OCI-LY7 (cell line): ENCODE data around the gene FSIP2.

Experiments used
- EZH2phosphoT487 ChIP-seq: fragments of 200-600 bp; sonication (generic); IDR thresholded peaks from 2 replicates; pipeline ENCODE4 v1.6.1; 2018; ENCODE audit warnings: low read depth, borderline replicate concordance, mild to moderate bottlenecking, mixed run types, antibody characterized with exemption, low read length, moderate library complexity, mixed read lengths
- TF ChIP-seq, protein P1 (sequence below): fragments of 200-600 bp; sonication (generic); conservative IDR thresholded peaks from 2 replicates; pipeline ENCODE4 v1.5.1; 2014; ENCODE audit warnings: mild to moderate bottlenecking, antibody characterized with exemption, low read length, moderate library complexity, mixed read lengths

DNA sequence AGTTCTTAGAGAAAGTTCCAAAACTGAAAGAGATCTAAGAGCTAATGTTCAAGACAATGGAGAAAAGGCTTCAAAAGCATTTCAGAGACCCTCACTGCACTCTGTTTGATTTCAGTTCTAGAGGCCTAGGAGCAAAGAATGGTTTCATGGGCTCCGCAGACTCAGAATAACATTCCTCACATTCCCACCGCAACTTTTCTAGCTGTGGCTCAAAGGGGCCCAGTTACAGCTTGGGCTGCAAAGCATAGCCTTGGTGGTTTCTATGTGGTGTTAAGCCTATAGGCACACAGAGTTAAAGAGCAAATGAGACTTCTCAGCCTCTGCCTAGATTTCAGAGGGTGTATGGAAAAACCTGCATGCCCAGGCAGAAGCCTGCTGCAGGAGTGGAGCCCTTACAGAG lies 73.0 kb downstream of the FSIP2 start:
- TF ChIP-seq, protein P1, sequence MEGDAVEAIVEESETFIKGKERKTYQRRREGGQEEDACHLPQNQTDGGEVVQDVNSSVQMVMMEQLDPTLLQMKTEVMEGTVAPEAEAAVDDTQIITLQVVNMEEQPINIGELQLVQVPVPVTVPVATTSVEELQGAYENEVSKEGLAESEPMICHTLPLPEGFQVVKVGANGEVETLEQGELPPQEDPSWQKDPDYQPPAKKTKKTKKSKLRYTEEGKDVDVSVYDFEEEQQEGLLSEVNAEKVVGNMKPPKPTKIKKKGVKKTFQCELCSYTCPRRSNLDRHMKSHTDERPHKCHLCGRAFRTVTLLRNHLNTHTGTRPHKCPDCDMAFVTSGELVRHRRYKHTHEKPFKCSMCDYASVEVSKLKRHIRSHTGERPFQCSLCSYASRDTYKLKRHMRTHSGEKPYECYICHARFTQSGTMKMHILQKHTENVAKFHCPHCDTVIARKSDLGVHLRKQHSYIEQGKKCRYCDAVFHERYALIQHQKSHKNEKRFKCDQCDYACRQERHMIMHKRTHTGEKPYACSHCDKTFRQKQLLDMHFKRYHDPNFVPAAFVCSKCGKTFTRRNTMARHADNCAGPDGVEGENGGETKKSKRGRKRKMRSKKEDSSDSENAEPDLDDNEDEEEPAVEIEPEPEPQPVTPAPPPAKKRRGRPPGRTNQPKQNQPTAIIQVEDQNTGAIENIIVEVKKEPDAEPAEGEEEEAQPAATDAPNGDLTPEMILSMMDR, result no peak
- TF ChIP-seq EZH2phosphoT487, result no peak
